GM10847 (cell line): ENCODE data around the gene ASB2.

Experiments used
- POLR2A ChIP-seq: IDR thresholded peaks from 2 replicates; pipeline ENCODE4 v1.6.1; 2011; ENCODE audit not compliant: insufficient read length; ENCODE audit errors: extremely low read depth

Gene ASB2

GRCh38 chr14:93888995-93889394 is 87.4 kb downstream of the ASB2 start:
- no peak for TF ChIP-seq POLR2A

- TF ChIP-seq POLR2A: no peak
Observed at GRCh38 chr14:93884950-93885349, 91.4 kb downstream of the ASB2 start.
